ENCODE results near the gene MYO16. TPM values are rescaled to one million over a fixed set of nuclear protein-coding genes. Genes with fewer than 3 reads are reported as not detected.
A peak's percentile ranks its signal among the peaks of the same experiment; 100 is the strongest.
"Not testable (repeated sequence)": the region's sequence is repeated elsewhere in the genome, so short reads cannot be mapped to it uniquely, and the experiment has no call there.

MYO16 gene
- total RNA-seq, 3 donors from 2014 or later = 0.08 TPM; not detected in 2

GRCh38 chr13:108889324-108889984 is 260.0 kb downstream of the MYO16 start:
- no peak for DNase-seq
- Mint-ChIP-seq H3K36me3 (ENCODE audit: insufficient read depth) (no peaks in the 10 kb centered on the region), H3K4me1 (ENCODE audit: low read depth) (no peaks in the 10 kb centered on the region), H3K4me3 (no peak overlapping the region), H3K27me3 (ENCODE audit: low read depth) (peaks cover 2% of the 10 kb centered on the region), H3K9me3 (no peaks in the 10 kb centered on the region)
- ATAC-seq = no peak

GRCh38 chr13:108895220-108895704 is 265.9 kb downstream of the MYO16 start:
- Mint-ChIP-seq H3K4me1 (ENCODE audit: low read depth) (peaks cover 8% of the 10 kb centered on the region), H3K4me3 (no peak overlapping the region), H3K27me3 (ENCODE audit: low read depth) (peaks cover 5% of the 10 kb centered on the region), H3K9me3 (no peaks in the 10 kb centered on the region), H3K36me3 (ENCODE audit: insufficient read depth) (no peaks in the 10 kb centered on the region)
- no peak for ATAC-seq
- no peak for DNase-seq

DNA sequence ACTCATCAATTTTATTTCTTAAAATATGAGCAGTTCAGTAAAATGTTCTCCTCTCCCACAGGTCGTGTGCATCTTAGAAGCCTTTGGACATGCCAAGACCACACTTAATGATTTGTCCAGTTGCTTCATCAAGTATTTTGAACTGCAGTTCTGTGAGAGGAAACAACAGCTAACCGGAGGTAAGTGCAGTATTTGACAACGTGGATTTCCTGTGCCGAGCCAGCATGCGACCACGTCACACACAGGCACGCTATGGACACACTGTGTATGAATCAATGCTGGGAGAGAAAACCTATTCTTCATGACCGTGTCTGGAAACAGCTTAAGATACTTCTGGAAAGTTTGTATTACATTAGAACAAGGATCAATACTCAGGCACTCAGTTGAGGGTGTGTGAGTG is 268.5 kb downstream of the MYO16 start:
- no peak overlapping the region for H3K4me3 Mint-ChIP-seq
- H3K27me3 Mint-ChIP-seq (ENCODE audit: low read depth) = peaks cover 9% of the 10 kb centered on the region
- H3K4me1 Mint-ChIP-seq (ENCODE audit: low read depth) = peaks cover 8% of the 10 kb centered on the region
- ATAC-seq (peak; percentile 40 to 65), DNase-seq (no peak)
- no peaks in the 10 kb centered on the region for H3K9me3 Mint-ChIP-seq
- H3K36me3 Mint-ChIP-seq (ENCODE audit: insufficient read depth) = no peaks in the 10 kb centered on the region

GRCh38 chr13:108902405-108903155 is 273.2 kb downstream of the MYO16 start:
- DNase-seq = no peak
- Mint-ChIP-seq H3K9me3 (no peaks in the 10 kb centered on the region), H3K27me3 (ENCODE audit: low read depth) (peaks cover 7% of the 10 kb centered on the region), H3K4me1 (ENCODE audit: low read depth) (peaks cover 6% of the 10 kb centered on the region), H3K36me3 (ENCODE audit: insufficient read depth) (no peaks in the 10 kb centered on the region), H3K4me3 (no peak overlapping the region)
- no peak for ATAC-seq

GRCh38 chr13:108903613-108904012 is 274.2 kb downstream of the MYO16 start:
- H3K27me3 Mint-ChIP-seq (ENCODE audit: low read depth) = peaks cover 7% of the 10 kb centered on the region
- DNase-seq = no peak
- H3K4me3 Mint-ChIP-seq = no peak overlapping the region
- no peaks in the 10 kb centered on the region for H3K4me1 Mint-ChIP-seq (ENCODE audit: low read depth)
- ATAC-seq = no peak
- H3K36me3 Mint-ChIP-seq (ENCODE audit: insufficient read depth) = no peaks in the 10 kb centered on the region
- no peaks in the 10 kb centered on the region for H3K9me3 Mint-ChIP-seq

DNA sequence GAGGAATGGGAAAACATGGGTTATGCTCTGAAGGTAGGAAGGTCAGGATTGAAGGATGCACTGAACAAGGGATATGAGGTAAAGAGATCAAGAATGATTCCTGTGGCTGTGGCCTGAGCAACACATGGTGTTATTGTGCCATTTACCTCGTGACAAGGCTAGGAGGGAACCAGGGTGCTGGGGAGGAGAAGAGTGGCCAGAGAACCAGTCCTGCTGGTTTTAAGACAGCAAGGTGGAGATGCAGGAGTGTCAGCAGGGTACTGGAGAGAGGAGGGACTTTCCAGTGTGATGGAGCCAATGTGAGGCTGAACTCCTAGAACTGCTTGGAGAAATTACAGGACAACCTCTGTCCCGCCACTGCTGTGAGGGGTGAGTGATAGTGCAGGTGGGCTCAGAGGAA is 282.4 kb downstream of the MYO16 start:
- Mint-ChIP-seq H3K4me1 (ENCODE audit: low read depth) (peaks cover 16% of the 10 kb centered on the region), H3K27me3 (ENCODE audit: low read depth) (peaks cover 4% of the 10 kb centered on the region), H3K4me3 (no peak overlapping the region), H3K36me3 (ENCODE audit: insufficient read depth) (no peaks in the 10 kb centered on the region), H3K9me3 (no peaks in the 10 kb centered on the region)
- no peak for DNase-seq
- no peak for ATAC-seq

DNA sequence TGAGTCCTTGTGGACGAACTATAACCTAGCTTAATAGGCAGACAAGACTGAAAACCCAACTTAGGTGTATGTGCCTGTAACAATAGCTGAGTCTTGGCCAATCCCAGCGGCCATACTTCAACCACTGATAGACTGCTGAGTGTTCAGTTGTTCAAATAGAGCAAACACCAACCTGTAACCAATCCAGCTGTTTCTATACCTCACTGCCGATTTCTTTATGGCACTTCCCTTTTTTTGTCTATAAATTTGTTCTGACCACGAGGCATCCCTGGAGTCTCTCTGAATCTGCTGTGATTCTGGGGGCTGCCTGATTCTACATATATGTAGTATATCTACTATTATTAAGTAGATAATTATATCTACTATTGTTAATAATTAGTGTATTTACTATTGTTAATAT is 284.3 kb downstream of the MYO16 start:
- H3K36me3 Mint-ChIP-seq (ENCODE audit: insufficient read depth); H3K27me3 Mint-ChIP-seq (ENCODE audit: low read depth); H3K9me3 Mint-ChIP-seq; H3K4me3 Mint-ChIP-seq; ATAC-seq; DNase-seq: not testable (repeated sequence)
- peaks cover 16% of the 10 kb centered on the region for H3K4me1 Mint-ChIP-seq (ENCODE audit: low read depth)

GRCh38 chr13:108915095-108915633 is 285.8 kb downstream of the MYO16 start:
- no peak for ATAC-seq
- H3K27me3 Mint-ChIP-seq (ENCODE audit: low read depth) = peaks cover 4% of the 10 kb centered on the region
- peaks cover 16% of the 10 kb centered on the region for H3K4me1 Mint-ChIP-seq (ENCODE audit: low read depth)
- no peaks in the 10 kb centered on the region for H3K36me3 Mint-ChIP-seq (ENCODE audit: insufficient read depth)
- DNase-seq = no peak
- peak overlapping the region; percentile 25 for H3K4me3 Mint-ChIP-seq
- no peaks in the 10 kb centered on the region for H3K9me3 Mint-ChIP-seq

DNA sequence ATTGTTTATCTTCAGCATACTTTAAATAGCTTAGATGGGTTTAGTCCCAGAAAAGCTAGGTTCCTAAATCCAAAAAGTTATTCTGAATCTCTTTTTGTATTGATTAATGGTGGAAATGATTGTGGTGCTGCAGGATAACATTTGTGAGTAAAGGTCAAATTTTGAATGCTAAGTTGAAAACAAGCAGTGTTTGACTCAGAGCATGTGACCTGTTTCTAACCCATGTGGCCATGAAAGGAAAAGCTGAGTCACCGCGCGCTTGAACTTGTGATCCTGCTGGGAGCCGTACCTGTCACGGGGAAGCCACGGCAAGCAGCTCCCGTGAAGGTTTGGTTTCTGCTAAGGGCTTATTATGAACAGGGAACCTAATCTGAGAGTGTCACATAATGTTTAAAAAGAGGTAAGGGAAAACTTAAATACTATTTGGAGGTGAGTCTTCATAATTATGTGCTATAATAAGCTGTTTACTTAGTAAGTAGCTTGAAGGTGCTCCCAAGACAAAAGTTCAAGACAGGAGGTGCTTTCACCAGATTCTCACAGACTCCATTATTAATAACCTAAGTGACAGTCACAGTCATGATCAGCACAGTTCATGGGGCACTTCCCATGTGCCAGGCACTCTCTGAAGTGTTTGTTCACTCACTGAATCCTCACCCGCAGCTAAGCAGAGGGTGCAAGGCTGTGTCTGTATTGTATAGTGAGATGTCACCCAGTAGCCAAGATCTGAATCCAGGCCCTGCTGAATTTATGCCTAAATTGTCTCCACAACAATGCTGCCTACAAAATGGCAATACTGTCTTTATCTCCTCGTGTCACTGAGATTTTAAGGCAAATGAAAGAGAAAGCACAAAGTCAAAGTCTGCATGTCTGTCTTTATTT is 286.5 kb downstream of the MYO16 start:
- H3K4me3 Mint-ChIP-seq = peak overlapping the region; percentile 58
- no peaks in the 10 kb centered on the region for H3K36me3 Mint-ChIP-seq (ENCODE audit: insufficient read depth)
- peaks cover 16% of the 10 kb centered on the region for H3K4me1 Mint-ChIP-seq (ENCODE audit: low read depth)
- ATAC-seq (peak; percentile 94), DNase-seq (peak; percentile 74)
- H3K9me3 Mint-ChIP-seq = no peaks in the 10 kb centered on the region
- H3K27me3 Mint-ChIP-seq (ENCODE audit: low read depth) = peaks cover 4% of the 10 kb centered on the region

DNA sequence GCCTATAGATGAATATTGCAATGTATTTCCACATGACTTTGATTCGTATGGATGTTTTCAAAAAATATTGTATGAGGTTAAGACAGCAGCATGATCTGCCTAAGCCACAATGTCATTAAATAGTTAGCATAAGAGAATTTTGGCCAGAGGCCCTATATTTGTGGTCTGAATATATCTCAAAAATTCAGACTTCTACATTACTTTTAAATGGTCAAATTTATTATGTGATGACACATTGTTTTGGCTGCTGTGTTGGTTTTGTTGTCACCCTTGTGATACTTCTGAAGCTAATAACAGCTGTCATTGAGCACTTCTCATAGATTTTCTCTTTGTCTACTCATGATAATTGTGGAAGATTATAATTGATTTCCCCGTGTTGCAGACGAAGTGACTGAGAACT is 288.2 kb downstream of the MYO16 start:
- Mint-ChIP-seq H3K4me3 (no peak overlapping the region), H3K9me3 (no peaks in the 10 kb centered on the region), H3K36me3 (ENCODE audit: insufficient read depth) (no peaks in the 10 kb centered on the region), H3K4me1 (ENCODE audit: low read depth) (peaks cover 16% of the 10 kb centered on the region), H3K27me3 (ENCODE audit: low read depth) (no peaks in the 10 kb centered on the region)
- ATAC-seq (no peak), DNase-seq (no peak)

DNA sequence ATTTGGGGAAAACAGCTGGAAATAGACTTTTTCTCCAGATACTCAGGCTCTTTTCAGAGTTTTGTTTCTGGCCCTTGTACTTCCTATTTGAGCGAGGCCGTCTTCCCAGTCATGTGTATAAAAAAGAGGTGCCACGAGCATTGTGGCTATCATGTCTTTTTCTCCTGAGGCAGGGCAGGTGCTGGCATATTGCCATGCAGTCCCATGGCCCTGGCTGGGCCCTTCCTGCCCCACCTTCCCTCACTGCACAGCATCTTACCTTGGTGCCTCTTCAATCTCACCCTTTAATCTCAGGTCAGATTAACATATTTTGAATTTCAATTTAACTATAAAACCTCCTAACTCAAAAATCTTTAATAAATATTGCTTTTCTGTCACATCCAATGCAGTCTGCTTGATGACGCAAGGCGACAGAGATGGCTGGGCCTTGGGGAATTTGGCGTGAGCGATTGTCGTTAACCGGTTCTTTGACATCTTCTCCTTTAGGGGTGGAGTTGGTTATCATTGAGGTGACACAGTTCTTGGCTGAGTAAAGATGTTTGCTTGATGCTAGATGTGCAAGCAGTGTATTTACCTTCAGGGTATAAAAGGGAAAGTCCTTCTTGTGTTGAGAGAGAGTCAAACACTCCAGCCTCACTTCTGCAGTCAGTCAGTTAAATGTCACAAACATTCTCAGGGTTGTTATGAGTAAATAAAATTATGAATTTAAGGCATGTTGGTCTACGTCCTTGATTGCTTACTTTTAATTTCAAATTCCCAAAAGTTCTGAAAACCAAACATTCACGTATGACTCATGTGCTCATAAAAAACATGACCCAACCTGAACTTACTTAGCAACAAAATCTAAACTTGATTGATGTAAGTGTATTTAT is 289.9 kb downstream of the MYO16 start:
- H3K36me3 Mint-ChIP-seq (ENCODE audit: insufficient read depth) = no peaks in the 10 kb centered on the region
- H3K9me3 Mint-ChIP-seq = no peaks in the 10 kb centered on the region
- H3K27me3 Mint-ChIP-seq (ENCODE audit: low read depth) = no peaks in the 10 kb centered on the region
- ATAC-seq (no peak), DNase-seq (no peak)
- peaks cover 16% of the 10 kb centered on the region for H3K4me1 Mint-ChIP-seq (ENCODE audit: low read depth)
- H3K4me3 Mint-ChIP-seq = no peak overlapping the region

GRCh38 chr13:108920137-108920536 is 290.7 kb downstream of the MYO16 start:
- DNase-seq (no peak), ATAC-seq (no peak)
- H3K4me3 Mint-ChIP-seq = no peak overlapping the region
- no peaks in the 10 kb centered on the region for H3K9me3 Mint-ChIP-seq
- H3K4me1 Mint-ChIP-seq (ENCODE audit: low read depth) = peaks cover 14% of the 10 kb centered on the region
- no peaks in the 10 kb centered on the region for H3K36me3 Mint-ChIP-seq (ENCODE audit: insufficient read depth)
- no peaks in the 10 kb centered on the region for H3K27me3 Mint-ChIP-seq (ENCODE audit: low read depth)

GRCh38 chr13:108921238-108921637 is 291.8 kb downstream of the MYO16 start:
- Mint-ChIP-seq H3K4me1 (ENCODE audit: low read depth) (peaks cover 2% of the 10 kb centered on the region), H3K36me3 (ENCODE audit: insufficient read depth) (no peaks in the 10 kb centered on the region), H3K27me3 (ENCODE audit: low read depth) (peaks cover 2% of the 10 kb centered on the region), H3K4me3 (no peak overlapping the region), H3K9me3 (no peaks in the 10 kb centered on the region)
- DNase-seq (no peak), ATAC-seq (no peak)

Data from activated T-cell treated with anti-CD3 and anti-CD28 coated beads, Interleukin-2, amount 50 U/mL, for 4 hours (primary cell).